Epithelial cell of esophagus (primary cell): Measurements from ENCODE around the gene MVD.

ENCODE experiments used
- DNase-seq: peaks from one replicate; pipeline ENCODE4 v3.0.0; 2010; ENCODE audit warnings: low read depth
- H3K4me3 ChIP-seq: 2 replicates; pipeline ENCODE4 v1.5.1; 2011; ENCODE audit warnings: mild to moderate bottlenecking, low read length, control low read depth
- CTCF ChIP-seq: IDR thresholded peaks from 2 replicates; pipeline ENCODE4 v1.5.1; 2011; ENCODE audit warnings: low read depth, mild to moderate bottlenecking, low read length, control low read depth, inconsistent platforms; ENCODE audit not compliant: insufficient read depth; ENCODE audit errors: missing control alignments

Gene MVD

DNA sequence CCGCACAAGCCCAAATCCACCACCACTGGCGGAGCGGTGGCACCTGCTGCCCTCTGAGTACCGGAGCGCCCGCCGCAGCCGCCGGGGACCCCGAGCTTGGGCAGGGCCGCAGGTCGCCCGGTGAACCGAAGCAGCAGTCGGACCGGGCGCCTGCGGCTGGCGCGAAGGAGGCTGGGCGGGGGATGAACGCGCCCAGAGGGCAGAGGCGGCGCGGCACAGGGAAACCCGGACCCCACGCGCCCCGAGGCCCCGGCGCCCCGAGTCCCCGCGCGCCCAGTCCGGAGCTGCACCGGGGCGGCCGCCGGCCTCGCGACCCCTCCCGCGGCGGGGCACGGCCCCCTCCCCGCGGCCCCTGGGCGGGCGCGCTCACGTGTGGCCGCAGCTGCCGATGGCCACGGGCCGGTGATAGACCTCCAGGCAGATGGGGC, 42.9 kb upstream of the MVD start:
- peak overlapping the region; percentile 48 for H3K4me3 ChIP-seq
- no peak for DNase-seq
- TF ChIP-seq CTCF: no peak

- TF ChIP-seq CTCF: no peak
- no peak for DNase-seq
These were observed 42.3 kb upstream of the MVD start for GRCh38 chr16:88705076-88705684.

DNA sequence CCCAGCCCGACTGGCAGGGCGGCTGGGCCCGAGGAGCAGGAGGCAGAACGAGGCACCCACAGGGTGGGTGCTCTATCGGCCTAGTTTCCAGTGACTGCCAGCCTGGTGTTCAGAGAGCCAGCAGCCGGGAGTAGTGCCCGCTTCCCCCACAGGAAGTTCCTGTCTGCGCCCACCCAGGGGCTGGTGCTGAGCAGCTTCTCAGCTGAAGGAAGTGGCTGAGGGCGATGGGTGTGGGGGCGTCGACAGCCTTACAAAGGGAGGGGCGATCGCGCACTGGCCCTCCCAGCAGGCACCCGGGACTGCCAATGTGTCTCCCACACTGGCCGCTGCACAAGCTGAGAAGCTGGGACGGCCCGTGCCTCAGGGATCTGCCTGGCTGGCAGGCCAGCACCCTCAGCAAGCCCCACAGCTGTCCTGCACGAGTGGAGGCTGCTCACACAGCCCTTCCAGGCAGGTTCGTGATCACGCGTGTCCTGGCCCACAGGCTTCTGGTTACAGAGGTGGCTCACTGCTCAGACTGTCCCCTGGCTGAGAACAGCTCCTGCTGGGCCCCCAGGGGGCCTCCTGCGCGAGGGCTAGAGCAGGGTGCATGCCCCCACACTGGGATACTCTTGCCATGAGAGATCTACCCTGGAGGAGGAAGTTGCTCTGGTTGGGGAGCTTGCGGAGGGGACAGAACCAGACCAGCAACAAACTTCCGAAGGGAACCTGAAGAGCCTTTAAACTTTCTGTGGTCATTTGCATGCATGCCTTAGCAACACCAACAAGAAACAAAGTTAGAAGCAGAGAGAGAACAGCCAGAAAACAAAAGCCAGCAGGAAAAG, 40.8 kb upstream of the MVD start:
- no peak overlapping the region for H3K4me3 ChIP-seq
- no peak for TF ChIP-seq CTCF
- DNase-seq: no peak

More at GRCh38 chr16:88705076-88705684, 42.3 kb upstream of the MVD start:
- H3K4me3 ChIP-seq: peak overlapping the region; percentile 48

DNA sequence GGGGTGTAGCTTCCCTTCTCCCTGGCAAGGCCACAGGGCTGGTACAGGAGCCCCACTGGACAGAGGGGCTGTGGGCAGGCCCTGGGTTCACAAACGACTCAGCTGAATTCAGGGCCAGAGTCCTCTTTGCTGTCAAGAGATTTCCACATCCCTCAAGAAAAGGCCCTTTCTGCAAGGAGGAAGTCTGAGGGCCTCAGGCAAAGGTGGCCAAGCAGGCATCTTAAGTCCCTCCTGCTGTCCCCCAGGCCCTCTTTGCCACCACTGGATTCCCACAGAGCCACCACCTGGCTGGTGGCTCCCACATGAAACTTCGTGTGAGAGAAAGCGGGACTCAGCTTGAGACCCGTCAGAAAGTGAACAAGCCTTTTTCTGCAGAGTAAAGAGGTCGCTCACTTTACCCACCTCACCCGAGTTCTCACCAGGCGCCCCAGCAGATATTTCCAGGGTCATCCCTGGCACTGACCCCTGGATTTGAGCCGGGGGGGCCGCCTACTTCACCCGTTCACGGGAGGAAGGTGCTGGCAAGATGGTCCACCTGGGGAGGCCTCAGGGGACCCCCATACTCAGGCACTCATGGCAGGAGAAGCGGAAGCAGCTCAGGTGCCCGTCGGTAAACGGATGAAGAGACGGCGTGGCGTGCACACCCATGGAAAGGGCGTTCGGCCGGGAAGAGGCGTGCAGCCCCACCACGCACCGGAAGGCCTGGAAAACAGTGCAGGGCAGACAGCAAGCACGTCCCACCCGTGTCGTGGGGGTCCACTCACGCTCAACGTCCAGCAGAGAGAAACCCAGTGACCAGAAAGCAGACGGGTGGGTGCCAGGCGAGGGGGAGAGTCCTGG, 39.7 kb upstream of the MVD start:
- TF ChIP-seq CTCF: no peak
- no peak overlapping the region for H3K4me3 ChIP-seq
- DNase-seq: no peak

DNA sequence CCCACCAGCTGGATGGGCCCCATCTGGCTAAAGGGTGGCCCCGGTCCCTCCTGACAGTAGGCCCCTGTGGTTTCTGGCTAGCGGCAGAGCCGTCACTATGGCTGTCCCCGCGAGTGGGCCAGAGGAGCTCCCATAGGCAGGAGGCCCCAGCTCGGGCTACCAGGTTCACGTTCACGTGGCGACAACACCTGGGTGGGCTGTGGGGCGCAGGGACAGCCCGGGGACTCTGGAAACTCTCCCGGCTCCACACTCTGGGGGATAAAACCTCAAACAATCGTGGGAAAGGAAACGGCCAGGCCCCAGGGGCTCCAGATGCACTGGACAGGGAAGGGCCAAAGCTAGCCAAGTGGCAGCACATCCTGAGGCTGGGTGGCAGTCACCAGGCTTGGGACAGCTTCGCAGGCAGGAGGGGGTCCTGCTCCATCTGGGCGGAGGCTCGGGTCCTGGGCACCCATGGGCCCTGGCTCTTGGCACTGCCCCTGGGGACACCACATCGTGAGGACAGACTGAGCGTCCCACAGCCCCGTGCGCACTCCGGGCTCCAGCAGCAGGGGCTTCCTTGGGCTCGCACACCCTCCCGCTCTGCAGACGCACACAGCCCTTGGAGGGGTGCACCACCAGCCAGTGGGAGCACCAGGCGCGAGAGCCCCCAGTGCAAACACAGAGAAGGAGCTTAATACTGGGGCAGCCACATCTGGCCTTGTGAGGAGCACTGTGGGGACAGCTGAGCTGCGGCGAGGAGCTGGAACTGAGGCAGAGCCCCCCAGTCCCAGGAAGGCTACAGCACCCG, 38.9 kb upstream of the MVD start:
- H3K4me3 ChIP-seq: no peak overlapping the region
- no peak for TF ChIP-seq CTCF
- no peak for DNase-seq
